Activated CD4-positive, alpha-beta T cell treated with anti-CD3 and anti-CD28 coated beads, Interleukin-2, Interleukin-6, amounts not matched to agents 100 ng/mL and 50 ng/mL, durations not matched to agents 16 hours and 8 hours (primary cell): ENCODE data around the gene EEPD1.

Experiments used
- DNase-seq: peaks from one replicate; pipeline ENCODE4 v3.0.0-alpha.2; 2020

Gene EEPD1

DNA sequence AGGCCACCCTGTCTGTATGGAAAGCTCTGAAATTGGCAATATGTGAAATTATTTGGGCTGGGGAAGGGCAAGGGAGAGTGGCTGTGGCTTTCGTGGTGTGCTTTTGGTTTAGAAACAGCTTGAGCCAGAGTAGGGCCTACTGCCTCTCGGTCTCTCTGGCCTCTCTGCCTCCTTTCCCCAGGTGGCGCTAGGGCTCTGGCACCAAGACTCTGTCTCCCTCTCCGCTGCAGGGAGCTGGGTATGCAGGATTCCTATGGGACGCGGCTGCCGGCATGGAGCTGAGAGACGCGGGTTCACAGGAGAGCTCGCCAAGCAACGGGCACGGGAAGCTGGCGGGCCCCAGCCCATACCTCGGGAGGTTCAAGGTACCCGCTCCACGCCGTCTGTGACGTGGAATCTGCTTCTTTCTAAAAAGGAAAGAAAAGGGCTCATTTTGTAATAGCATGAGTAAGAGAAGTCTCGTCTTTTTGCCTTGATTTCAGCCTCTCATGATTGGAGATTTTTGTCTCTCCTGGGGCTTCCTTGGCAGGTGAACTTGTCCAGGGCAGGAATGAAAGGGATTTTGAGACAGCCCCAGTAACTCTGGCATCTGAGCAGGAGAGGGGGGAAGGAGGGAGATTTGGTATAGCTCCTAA, 131.5 kb downstream of the EEPD1 start:
- DNase-seq: peak; percentile 36

DNA sequence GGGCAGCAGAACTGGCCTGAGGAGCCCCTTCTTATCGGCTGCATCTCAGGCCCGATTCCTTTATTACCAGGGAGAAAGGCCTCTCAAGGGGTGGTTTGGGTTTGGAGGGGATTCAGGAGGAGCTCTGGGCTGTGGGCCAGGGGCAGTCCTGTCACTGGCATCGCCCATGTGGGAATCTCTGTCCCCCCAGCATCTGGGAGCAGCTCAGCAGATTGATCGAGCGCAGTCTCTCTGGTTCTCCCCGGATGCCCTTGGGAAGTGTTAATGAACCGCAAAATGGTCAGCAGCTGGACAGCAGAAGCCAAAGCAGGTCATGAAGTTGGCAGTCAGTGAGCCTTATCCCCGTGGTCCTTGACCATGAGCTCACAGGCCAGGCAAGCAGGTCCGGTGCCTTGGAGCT, 132.2 kb downstream of the EEPD1 start:
- DNase-seq: no peak

- peak; percentile 88 for DNase-seq
Observed at GRCh38 chr7:36286226-36286625, 133.2 kb downstream of the EEPD1 start.

DNA sequence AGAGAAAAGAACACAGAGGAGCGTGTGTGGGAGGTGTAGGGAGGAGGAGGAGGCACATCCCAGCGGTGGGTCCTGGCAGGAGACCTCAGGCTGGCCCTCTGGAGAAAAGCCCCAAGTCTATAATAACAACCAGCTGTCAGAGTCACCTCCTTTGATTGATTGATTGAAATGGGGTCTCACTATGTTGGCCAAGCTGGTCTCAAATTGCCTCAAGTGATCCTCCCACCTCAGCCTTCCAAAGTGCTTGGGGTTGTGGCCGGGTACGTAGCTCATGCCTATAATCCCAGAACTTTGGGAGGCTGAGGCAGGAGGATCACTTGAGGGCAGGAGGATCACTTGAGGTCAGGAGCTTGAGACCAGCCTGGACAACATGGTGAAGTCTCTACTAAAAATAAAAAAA, 133.6 kb downstream of the EEPD1 start:
- no peak for DNase-seq

- peak; percentile 85 for DNase-seq
Observed at GRCh38 chr7:36287371-36288241, 134.6 kb downstream of the EEPD1 start.

DNA sequence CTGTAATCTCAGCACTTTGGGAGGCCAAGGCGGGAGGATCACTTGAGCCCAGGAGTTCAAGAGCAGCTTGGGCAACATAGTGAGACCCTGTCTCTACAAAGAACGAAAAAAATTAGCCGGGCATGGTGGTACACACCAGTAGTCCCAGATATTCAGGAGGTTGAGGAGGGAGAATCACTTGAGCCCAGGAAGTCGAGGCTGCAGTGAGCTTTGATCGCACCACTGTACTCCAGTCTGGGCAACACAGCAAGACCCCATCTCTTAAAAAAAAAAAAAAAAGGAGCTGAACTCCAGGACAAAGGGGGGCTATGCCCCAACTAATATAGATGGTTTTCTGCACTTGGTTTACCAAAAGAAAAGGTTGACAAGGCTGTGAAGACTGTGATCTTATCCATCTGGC, 135.4 kb downstream of the EEPD1 start:
- no peak for DNase-seq

- no peak for DNase-seq
Observed at GRCh38 chr7:36289833-36290661, 137.0 kb downstream of the EEPD1 start.

GRCh38 chr7:36291387-36292316, 138.6 kb downstream of the EEPD1 start:
- DNase-seq: peak; percentile 78

DNA sequence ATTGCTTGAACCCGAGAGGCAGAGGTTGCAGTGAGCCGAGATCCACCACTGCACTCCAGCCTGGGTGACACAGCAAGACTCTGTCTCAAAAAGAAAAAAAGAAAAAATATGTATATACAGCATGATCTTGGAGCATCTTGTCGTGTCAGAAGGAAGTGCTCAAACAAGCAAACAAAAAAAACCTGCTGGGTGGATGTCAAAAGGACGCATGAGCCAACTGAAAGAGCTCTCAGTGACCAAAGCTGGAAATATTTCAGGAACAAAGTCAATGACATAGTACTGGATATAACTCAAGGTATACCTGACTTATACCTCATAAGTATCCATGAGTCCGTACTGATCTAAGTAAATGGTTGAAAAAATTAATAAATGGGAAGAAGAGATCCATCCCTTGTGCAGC, 142.0 kb downstream of the EEPD1 start:
- no peak for DNase-seq

GRCh38 chr7:36296284-36296683, 143.2 kb downstream of the EEPD1 start:
- no peak for DNase-seq

- DNase-seq: no peak
Observed at GRCh38 chr7:36297364-36298009, 144.4 kb downstream of the EEPD1 start.

- no peak for DNase-seq
Observed at GRCh38 chr7:36298106-36298505, 145.1 kb downstream of the EEPD1 start.

DNA sequence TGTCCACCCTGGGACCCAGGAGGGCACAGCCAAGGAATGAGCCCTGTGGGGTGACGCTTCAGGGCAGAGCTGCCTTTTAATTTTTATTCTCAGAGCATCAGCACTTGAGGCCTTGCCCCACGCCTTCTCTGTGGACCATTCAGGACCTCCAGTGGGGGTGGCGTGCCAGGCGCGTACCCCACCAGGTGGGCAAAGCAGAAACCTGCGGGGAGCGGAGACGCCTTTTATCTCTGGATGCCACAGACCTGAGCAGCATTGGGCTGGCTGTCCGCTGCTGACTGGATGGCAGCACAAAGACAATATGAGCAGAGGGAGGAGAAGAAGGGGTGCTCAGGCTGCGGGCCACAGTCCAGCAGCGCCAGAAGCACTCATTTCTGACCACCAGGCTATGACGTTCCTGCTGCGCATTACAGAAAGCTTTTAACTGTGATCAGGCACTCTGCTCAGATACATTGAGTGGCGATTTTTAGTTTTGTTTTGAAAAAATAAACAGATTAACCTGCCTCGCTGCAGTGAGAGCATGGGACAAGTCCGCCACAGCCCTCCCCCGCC, 146.2 kb downstream of the EEPD1 start:
- no peak for DNase-seq

GRCh38 chr7:36299823-36300341, 146.8 kb downstream of the EEPD1 start:
- DNase-seq: no peak

DNA sequence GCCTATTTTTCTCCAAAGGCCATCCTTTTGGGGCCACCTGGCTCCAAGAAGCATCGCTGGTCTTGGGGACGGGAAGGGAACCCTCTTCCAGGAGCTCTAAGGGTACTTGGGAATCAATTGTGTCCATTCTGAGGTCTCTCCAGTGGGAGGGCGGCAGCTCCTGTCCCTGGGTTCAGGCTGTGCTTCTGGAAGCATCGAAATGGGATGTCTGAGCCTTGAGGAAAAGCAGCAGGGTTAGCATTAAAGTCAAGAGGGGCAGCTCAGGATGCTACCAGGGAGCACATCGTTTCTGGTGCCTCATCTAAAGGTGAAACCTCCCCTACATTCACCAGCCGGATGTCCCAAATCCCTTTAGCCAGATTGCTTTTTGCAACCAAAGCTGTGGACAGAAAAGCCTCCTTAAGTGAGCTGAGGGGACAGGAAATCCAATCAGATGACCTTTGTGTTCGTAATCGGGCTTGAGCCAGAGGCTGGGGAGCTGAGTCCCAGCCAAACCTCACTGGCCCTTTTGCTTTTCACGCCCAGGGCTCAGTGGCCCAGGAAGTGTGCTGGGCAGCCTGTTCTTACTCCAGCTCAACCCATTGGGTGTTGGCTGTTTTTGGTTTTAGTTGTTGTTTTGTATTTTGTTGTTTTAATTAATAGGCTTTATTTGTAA, 147.8 kb downstream of the EEPD1 start:
- DNase-seq: no peak

- no peak for DNase-seq
Observed at GRCh38 chr7:36301914-36302771, 149.1 kb downstream of the EEPD1 start.

GRCh38 chr7:36303202-36304098, 150.4 kb downstream of the EEPD1 start:
- no peak for DNase-seq

DNA sequence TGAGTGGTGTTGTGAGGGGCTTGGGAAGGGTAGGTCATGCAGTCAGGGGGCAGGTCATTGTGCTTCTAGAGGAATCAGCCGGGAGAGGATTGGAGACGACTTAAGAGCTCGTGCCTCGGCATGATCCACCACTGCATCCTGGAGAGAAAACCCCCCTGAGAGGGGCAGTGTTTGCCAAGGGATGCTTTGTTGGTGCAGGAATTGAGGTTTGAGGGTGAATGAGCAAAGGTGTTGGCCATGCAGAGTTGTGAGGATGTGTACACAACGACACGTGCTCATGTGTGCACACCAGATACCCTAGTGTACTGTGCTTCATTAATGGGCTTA, 151.0 kb downstream of the EEPD1 start:
- DNase-seq: no peak

- no peak for DNase-seq
Observed at GRCh38 chr7:36305226-36305625, 152.2 kb downstream of the EEPD1 start.
